GM10266 (cell line): Measurements from ENCODE around the gene NBPF3.

Experiments
- DNase-seq: peaks from one replicate; pipeline ENCODE4 v3.0.0; 2012; ENCODE audit errors: extremely low spot score
- TF ChIP-seq, protein P1 (sequence below): IDR thresholded peaks from 2 replicates; pipeline ENCODE4 v1.5.1; 2012; ENCODE audit warnings: mild to moderate bottlenecking, low read depth; ENCODE audit not compliant: control insufficient read depth, insufficient read depth; ENCODE audit errors: missing control alignments

NBPF3 gene

DNA sequence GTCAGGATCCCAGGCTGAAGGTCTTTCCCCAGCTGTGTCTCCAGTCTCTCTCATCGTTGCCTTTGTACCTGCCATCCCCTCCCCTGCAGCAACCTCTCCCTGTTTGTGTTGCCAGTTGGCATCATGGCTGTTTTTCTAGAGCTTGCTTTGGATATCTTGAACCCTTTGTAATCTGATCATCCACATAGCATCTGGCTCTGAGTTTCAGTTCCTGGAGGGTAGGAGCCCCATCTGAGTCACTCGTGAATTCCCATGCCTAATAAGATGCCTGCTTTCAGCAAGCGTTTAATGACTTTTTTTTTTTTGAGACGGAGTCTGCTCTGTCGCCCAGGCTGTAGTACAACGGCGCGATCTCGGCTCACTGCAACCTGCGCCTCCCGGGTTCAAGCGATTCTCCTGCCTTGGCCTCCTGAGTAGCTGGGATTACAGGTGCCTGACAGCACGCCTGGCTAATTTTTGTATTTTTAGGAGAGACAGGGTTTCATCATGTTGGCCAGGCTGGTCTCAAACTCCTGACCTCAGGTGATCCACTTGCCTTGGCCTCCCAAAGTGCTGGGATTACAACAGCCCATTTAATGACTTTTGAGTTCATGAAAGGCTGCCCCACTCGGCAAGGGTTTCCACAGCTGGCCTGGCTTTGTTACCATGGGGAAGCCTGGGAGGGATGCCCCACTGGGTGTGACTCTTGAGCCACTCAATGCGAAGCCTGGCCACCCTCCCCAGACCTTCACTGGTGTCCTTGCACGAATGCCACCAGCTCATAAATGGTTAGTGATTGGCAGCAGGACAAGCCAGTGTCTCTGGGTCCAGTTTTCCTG lies 81.2 kb downstream of the NBPF3 start:
- DNase-seq = no peak
- TF ChIP-seq, protein P1, sequence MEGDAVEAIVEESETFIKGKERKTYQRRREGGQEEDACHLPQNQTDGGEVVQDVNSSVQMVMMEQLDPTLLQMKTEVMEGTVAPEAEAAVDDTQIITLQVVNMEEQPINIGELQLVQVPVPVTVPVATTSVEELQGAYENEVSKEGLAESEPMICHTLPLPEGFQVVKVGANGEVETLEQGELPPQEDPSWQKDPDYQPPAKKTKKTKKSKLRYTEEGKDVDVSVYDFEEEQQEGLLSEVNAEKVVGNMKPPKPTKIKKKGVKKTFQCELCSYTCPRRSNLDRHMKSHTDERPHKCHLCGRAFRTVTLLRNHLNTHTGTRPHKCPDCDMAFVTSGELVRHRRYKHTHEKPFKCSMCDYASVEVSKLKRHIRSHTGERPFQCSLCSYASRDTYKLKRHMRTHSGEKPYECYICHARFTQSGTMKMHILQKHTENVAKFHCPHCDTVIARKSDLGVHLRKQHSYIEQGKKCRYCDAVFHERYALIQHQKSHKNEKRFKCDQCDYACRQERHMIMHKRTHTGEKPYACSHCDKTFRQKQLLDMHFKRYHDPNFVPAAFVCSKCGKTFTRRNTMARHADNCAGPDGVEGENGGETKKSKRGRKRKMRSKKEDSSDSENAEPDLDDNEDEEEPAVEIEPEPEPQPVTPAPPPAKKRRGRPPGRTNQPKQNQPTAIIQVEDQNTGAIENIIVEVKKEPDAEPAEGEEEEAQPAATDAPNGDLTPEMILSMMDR = no peak

DNA sequence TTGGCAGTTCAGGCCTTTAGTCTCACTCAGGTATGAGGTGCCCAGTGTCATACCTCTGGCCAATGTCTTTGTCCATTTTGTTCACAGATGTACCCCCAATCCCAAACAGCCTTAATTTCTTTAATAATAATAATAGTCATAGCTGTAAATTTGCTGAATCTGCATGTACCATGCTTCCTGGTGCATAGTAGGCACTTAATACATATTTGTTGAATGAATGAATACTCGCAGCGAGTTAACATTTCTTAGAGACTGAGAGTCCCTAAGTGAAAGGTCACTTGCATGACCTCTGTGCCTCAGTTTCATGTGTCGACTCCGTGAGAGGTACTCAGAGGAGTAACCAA lies 81.8 kb downstream of the NBPF3 start:
- DNase-seq = no peak
- TF ChIP-seq, protein P1 = no peak

DNA sequence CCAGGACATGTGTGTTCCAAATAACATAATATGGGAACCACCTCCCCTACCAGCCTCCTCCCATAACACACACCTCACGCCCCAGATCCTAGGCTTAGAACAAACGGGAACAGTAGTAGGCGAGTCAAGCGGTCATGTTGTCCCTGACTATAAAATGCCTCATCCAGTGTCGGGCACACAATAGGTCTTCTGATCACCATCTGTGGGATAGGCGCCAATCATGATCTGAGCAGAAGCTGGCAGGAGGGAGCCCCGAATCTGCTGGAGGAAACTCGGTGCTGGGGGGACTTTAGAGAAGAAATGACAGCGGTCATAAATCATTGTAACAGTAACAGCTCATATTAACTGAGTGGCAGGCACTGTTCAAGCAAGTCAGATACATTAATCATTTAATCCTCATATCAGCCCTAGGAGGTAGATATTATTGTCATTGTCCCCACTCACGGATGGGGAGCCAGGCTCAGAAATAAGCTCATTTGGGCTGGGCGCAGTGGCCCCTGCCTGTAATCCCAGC lies 82.6 kb downstream of the NBPF3 start:
- TF ChIP-seq, protein P1 = no peak
- DNase-seq = no peak

DNA sequence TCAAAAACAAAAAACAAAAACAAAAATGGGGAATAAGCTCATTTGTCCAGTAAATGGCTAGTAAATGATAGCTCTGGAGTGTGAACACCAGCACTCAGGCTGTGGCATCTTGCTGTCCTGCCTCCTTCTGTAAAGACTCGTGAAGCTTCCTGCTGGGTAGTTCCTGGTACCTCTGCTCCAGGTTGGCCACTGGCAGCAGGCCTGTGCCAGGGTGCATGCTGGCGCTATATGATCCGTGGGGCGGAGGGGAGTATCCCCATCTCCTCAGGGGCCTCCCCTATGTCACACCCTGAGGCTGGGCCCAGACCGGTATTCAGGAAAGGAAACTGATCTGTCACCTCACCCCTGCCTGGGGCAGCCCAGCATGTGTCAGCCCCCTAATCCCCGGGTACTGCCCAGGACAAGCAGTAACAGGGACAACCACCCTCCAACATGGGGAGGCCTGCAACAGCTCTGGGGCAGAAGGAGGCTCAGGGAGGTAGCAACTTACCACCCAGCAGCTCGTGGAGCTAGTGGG lies 83.4 kb downstream of the NBPF3 start:
- TF ChIP-seq, protein P1 = no peak
- DNase-seq = no peak

DNA sequence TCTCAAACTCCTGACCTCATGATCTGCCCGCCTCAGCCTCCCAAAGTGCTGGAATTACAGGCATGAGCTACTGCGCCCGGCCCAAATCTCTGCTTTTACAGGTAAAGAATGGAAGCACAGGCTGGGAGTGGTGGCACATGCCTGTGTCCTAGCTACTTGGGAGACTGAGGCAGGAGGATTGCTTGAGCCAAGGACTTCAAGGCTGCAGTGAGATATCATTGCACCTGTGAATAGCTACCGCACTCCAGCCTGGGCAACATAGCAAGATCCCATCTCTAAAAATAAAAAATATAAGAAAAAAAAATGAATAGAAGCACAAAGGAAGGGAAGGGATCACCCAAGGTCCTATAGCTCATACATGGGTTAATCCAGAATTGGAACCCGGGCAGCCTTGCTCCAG lies 84.3 kb downstream of the NBPF3 start:
- DNase-seq = no peak
- TF ChIP-seq, protein P1 = no peak

DNA sequence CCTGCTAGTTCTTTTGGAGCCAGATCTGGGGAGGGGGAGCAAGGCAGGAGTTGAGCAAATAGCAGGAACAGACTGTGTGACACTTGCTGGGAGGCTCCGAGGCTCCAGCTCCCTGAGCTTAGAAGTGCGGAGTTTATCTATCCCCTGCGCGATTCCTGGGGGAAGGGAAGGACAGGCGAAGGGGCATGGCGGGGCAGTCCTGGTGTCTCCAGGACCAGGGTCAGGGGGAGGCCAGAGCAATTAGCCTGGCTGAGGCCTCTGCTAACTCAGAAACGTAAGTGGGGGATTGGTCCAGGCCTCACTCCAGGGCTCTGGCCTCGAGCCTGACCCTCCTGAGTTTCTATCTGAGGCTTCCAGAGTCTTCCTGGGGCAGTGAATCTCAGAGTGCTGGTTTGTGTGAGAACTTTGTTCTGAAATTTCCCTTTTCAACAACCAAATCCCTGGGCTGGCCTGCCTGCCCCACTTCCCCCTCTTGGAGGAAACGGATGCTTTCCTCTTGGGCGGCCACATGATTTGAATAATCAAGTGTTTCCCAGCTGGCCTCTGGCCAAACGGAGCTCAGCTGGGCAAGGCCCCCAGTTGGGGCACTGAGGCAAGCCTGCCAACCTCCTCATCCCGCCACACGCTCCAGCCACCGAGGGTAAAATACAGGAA lies 84.9 kb downstream of the NBPF3 start:
- TF ChIP-seq, protein P1 = no peak
- DNase-seq = no peak

DNA sequence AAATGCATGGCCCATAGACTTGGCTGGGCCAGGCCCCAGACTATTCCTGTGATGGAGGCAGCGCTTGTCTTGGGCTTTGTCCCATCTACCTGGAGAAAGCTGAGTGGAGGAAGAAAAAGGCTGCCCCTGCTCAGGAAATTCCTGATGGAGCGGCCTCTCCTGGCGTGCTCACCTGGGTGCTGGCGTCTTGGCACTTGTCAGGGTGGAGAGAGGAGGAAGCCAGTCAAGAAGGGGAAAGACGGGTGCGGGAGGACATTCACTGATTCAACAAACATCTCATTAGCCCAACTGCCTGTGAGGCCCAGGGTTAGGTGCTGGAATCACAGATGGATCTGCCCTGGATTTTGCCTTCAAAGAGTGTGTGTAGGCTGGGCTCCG lies 85.4 kb downstream of the NBPF3 start:
- TF ChIP-seq, protein P1 = no peak

More for the DNA sequence above, 85.4 kb downstream of the NBPF3 start:
- no peak for DNase-seq
